K562 (cell line): ENCODE results near the gene TMF1. TPM values are rescaled to one million over a fixed set of nuclear protein-coding genes. Genes with fewer than 3 reads are reported as not detected.

Experiments
- ATF7 ChIP-seq: fragments of 450-650 bp; IDR thresholded peaks from 2 replicates; pipeline ENCODE4 v1.7.1; 2014; ENCODE audit warnings: mild to moderate bottlenecking, moderate library complexity
- CBX3 ChIP-seq, 2 experiments: IDR thresholded peaks; 1 replicate in 1 of 2; 2 replicates in 1 of 2; pipeline ENCODE4 v1.6.1; 2012; ENCODE audit warnings: inconsistent platforms in 2 of 2, low read length in 2 of 2, borderline replicate concordance in 1 of 2, control low read depth in 1 of 2
- FOXP1 ChIP-seq: sonication (generic); formaldehyde crosslinking; IDR thresholded peaks from 2 replicates; pipeline ENCODE4 v1.8.0; 2022; ENCODE audit warnings: mild to moderate bottlenecking, missing genetic modification reagents
- HEY1 ChIP-seq: fragments of 250-450 bp; sonication (Bioruptor Pico); IDR thresholded peaks from 2 replicates; pipeline ENCODE4 v1.5.0; 2020; ENCODE audit warnings: mild to moderate bottlenecking, moderate library complexity, borderline replicate concordance
- HNRNPK ChIP-seq: fragments of 200-400 bp; formaldehyde crosslinking; IDR thresholded peaks from one replicate; pipeline ENCODE4 v1.6.1; 2018; ENCODE audit warnings: mild to moderate bottlenecking, low read depth, low read length; ENCODE audit not compliant: poor library complexity, severe bottlenecking
- HNRNPUL1 ChIP-seq: fragments of 200-400 bp; formaldehyde crosslinking; IDR thresholded peaks from 2 replicates; pipeline ENCODE4 v1.6.1; 2017; ENCODE audit warnings: low read length
- MEIS2 ChIP-seq: fragments of 450-650 bp; IDR thresholded peaks from 2 replicates; pipeline ENCODE4 v1.6.1; 2014; ENCODE audit warnings: mild to moderate bottlenecking; ENCODE audit not compliant: partially characterized antibody
- NR2C1 ChIP-seq, 2 experiments: fragments of 450-650 bp; IDR thresholded peaks; 2 replicates each; pipeline ENCODE4 v1.6.1; 2017; ENCODE audit warnings: mild to moderate bottlenecking in 2 of 2, antibody characterized with exemption in 1 of 2, inconsistent platforms in 1 of 2, missing compliant biosample characterization in 1 of 2, missing genetic modification characterization in 1 of 2
- POLR2A ChIP-seq: fragments of 450-650 bp; conservative IDR thresholded peaks from 2 replicates; pipeline ENCODE4 v1.6.1; 2016
- RUNX1 ChIP-seq: sonication (generic); IDR thresholded peaks from 2 replicates; pipeline ENCODE4 v1.6.1; 2016; ENCODE audit warnings: antibody characterized with exemption, low read depth
- SIN3B ChIP-seq: fragments of 450-650 bp; IDR thresholded peaks from 2 replicates; pipeline ENCODE4 v1.6.1; 2017; ENCODE audit warnings: low read depth, mild to moderate bottlenecking, moderate library complexity
- TAF9B ChIP-seq: fragments of 450-650 bp; IDR thresholded peaks from 2 replicates; pipeline ENCODE4 v1.6.1; 2018; ENCODE audit warnings: mild to moderate bottlenecking; ENCODE audit not compliant: partially characterized antibody
- TEAD4 ChIP-seq, 2 experiments: sonication (generic) in 1 of 2; formaldehyde crosslinking in 1 of 2; IDR thresholded peaks; 2 replicates each; pipeline versions ENCODE4 v1.6.1 to v1.8.0; 2012 to 2022; ENCODE audit warnings: borderline replicate concordance in 1 of 2, inconsistent platforms in 1 of 2, low read length in 1 of 2, mild to moderate bottlenecking in 1 of 2, missing genetic modification reagents in 1 of 2
- YY1 ChIP-seq, 3 experiments: IDR thresholded peaks; 2 replicates each; pipeline ENCODE4 v1.6.1; 2011; ENCODE audit warnings: low read length in 2 of 3, mild to moderate bottlenecking in 2 of 3, moderate library complexity in 2 of 3, borderline replicate concordance in 1 of 3, control low read depth in 1 of 3, low read depth in 1 of 3; ENCODE audit not compliant: insufficient read depth in 3 of 3, insufficient replicate concordance in 2 of 3, control insufficient read depth in 1 of 3, insufficient read length in 1 of 3; ENCODE audit errors: extremely low read depth in 1 of 3
- ZNF224 ChIP-seq: sonication (generic); formaldehyde crosslinking; IDR thresholded peaks from 2 replicates; pipeline ENCODE4 v1.8.0; 2022; ENCODE audit warnings: mild to moderate bottlenecking, missing genetic modification reagents
- ZNF583 ChIP-seq: fragments of 250-450 bp; sonication (Bioruptor Pico); IDR thresholded peaks from 2 replicates; pipeline ENCODE4 v1.4.0; 2020
- ZZZ3 ChIP-seq: fragments of 450-650 bp; IDR thresholded peaks from 2 replicates; pipeline ENCODE4 v1.6.1; 2016; ENCODE audit warnings: antibody characterized with exemption, mild to moderate bottlenecking, moderate library complexity
- polyA plus RNA-seq, 8 experiments: library from polyadenylated mRNA; depleted of rRNA in 4 of 8; stranded (reverse) in 5 of 8; unstranded in 3 of 8; fragments of >200 nt; fragmentation: Nextera tagmentation in 2 of 8; fragmentation: Illumina TruSeq in 1 of 8; extraction: Ambion mirVana in 2 of 8; extraction: Trizol in 1 of 8; gene quantifications; 2 replicates each; pipeline versions ENCODE4 v1.2.1 to v1.2.3, GENCODE V29; 2011 to 2014; ENCODE audit warnings: inconsistent platforms in 1 of 8, missing spikeins in 1 of 8
- total RNA-seq, 7 experiments: library from RNA; depleted of rRNA in 6 of 7; stranded (reverse); fragments of >200 nt in 6 of 7; fragmentation: Illumina TruSeq in 2 of 7; extraction: Trizol in 2 of 7; gene quantifications; 2 replicates each; pipeline versions ENCODE4 v1.2.1 to v1.2.3, GENCODE V29; 2011 to 2021; ENCODE audit warnings: low replicate concordance in 1 of 7
- TF ChIP-seq, protein P1 (sequence below): sonication (generic); formaldehyde crosslinking; IDR thresholded peaks from 2 replicates; pipeline ENCODE4 v1.8.0; 2022; ENCODE audit warnings: mild to moderate bottlenecking, missing genetic modification reagents
- TF ChIP-seq, protein P2 (sequence below): sonication (generic); formaldehyde crosslinking; IDR thresholded peaks from 2 replicates; pipeline ENCODE4 v1.8.0; 2022; ENCODE audit warnings: missing genetic modification reagents, mild to moderate bottlenecking, moderate library complexity, borderline replicate concordance
- TF ChIP-seq, protein P3 (sequence below): fragments of 450-650 bp; IDR thresholded peaks from 2 replicates; pipeline ENCODE4 v1.6.1; 2016

Gene TMF1
- total and polyA plus RNA-seq, 9 of the 15 experiments (the other 6 are each of a cell fraction or from before 2014, with no cell fraction given), result 3.1 to 13.9 (median 10.3) TPM

DNA sequence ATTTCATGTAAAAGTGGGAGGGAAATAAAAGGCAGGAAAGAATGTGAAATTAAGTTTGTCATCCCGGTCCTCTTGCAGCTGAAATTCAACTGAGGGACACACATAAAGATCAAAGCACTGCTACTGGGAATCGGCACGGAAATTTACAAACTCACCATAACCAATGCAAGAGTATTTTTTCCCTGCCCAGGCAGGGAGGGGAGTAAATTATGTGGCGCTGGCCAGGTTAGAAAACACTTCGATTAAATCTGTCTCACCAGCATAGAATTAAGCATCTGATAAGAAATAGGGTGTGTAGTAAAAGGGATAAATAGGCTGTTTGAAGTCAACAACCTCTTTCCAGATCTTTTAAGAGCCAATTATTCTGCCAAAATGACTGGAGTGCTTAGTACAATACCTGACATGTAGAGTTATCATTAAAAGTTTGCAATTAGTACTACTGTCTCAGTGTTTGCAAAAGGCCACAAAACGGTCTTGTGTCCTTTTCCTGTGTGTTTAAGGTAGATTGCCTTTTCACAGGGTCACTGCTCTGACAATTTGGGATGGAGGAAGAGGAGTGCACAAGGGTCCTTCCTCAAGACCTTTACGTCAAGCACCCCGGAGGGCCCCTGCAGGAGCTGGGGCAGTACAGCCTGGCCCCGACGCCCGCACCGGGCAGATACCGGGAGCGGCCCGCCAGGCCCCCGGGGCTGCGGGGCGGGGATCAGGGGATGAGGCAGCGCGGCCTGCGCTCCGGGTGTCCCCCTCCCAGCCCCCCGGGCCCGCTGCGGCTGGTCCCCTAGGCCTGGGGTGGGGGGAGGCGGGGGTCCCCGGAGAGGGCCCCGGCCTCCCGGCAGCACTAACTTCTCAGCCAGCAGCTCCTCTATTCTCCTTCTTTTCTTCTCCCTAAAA lies 27.4 kb upstream of the TMF1 start (continued):
- TF ChIP-seq, protein P1, sequence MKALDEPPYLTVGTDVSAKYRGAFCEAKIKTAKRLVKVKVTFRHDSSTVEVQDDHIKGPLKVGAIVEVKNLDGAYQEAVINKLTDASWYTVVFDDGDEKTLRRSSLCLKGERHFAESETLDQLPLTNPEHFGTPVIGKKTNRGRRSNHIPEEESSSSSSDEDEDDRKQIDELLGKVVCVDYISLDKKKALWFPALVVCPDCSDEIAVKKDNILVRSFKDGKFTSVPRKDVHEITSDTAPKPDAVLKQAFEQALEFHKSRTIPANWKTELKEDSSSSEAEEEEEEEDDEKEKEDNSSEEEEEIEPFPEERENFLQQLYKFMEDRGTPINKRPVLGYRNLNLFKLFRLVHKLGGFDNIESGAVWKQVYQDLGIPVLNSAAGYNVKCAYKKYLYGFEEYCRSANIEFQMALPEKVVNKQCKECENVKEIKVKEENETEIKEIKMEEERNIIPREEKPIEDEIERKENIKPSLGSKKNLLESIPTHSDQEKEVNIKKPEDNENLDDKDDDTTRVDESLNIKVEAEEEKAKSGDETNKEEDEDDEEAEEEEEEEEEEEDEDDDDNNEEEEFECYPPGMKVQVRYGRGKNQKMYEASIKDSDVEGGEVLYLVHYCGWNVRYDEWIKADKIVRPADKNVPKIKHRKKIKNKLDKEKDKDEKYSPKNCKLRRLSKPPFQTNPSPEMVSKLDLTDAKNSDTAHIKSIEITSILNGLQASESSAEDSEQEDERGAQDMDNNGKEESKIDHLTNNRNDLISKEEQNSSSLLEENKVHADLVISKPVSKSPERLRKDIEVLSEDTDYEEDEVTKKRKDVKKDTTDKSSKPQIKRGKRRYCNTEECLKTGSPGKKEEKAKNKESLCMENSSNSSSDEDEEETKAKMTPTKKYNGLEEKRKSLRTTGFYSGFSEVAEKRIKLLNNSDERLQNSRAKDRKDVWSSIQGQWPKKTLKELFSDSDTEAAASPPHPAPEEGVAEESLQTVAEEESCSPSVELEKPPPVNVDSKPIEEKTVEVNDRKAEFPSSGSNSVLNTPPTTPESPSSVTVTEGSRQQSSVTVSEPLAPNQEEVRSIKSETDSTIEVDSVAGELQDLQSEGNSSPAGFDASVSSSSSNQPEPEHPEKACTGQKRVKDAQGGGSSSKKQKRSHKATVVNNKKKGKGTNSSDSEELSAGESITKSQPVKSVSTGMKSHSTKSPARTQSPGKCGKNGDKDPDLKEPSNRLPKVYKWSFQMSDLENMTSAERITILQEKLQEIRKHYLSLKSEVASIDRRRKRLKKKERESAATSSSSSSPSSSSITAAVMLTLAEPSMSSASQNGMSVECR (CRISPR knock-in tag), result no peak
- TF ChIP-seq HEY1 (CRISPR knock-in tag) (no peak), HNRNPK (no peak), HNRNPUL1 (no peak), ATF7 (no peak), NR2C1 (IDR thresholded peaks at IDR 0.05) (no peak), NR2C1 (tag; IDR thresholded peaks at IDR 0.05) (no peak), TEAD4 (IDR thresholded peaks at IDR 0.05; ENCODE audit: low read length) (no peak), TEAD4 (CRISPR knock-in tag; IDR thresholded peaks at IDR 0.05; ENCODE audit: borderline replicate concordance) (no peak), ZZZ3 (no peak), TAF9B (peak; percentile 26), YY1 (IDR thresholded peaks at IDR 0.05; ENCODE audit: borderline replicate concordance in 1 of 3, control insufficient read depth in 1 of 3, extremely low read depth in 1 of 3, insufficient read depth in 3 of 3, insufficient read length in 1 of 3, insufficient replicate concordance in 2 of 3, low read depth in 1 of 3, low read length in 2 of 3) (no peak), RUNX1 (no peak), CBX3 (IDR thresholded peaks at IDR 0.05; ENCODE audit: borderline replicate concordance in 1 of 2, low read length in 2 of 2) (no peak), POLR2A (peak; percentile 66), ZNF583 (no peak), MEIS2 (no peak), FOXP1 (CRISPR knock-in tag) (no peak), SIN3B (no peak), ZNF224 (CRISPR knock-in tag) (no peak)
- TF ChIP-seq, protein P2, sequence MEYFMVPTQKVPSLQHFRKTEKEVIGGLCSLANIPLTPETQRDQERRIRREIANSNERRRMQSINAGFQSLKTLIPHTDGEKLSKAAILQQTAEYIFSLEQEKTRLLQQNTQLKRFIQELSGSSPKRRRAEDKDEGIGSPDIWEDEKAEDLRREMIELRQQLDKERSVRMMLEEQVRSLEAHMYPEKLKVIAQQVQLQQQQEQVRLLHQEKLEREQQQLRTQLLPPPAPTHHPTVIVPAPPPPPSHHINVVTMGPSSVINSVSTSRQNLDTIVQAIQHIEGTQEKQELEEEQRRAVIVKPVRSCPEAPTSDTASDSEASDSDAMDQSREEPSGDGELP (CRISPR knock-in tag), result no peak
- TF ChIP-seq, protein P3, sequence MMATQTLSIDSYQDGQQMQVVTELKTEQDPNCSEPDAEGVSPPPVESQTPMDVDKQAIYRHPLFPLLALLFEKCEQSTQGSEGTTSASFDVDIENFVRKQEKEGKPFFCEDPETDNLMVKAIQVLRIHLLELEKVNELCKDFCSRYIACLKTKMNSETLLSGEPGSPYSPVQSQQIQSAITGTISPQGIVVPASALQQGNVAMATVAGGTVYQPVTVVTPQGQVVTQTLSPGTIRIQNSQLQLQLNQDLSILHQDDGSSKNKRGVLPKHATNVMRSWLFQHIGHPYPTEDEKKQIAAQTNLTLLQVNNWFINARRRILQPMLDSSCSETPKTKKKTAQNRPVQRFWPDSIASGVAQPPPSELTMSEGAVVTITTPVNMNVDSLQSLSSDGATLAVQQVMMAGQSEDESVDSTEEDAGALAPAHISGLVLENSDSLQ, result no peak
- TF ChIP-seq, all 486 proteins: peak for 20
